ENCODE results near the gene ATAD3C. TPM values are rescaled to one million over a fixed set of nuclear protein-coding genes. Genes with fewer than 3 reads are reported as not detected.
A peak's percentile ranks its signal among the peaks of the same experiment; 100 is the strongest.

The ATAD3C gene
- total RNA-seq, 3 donors from 2014 or later, result 1.9 to 8.5 (median 4.3) TPM

DNA sequence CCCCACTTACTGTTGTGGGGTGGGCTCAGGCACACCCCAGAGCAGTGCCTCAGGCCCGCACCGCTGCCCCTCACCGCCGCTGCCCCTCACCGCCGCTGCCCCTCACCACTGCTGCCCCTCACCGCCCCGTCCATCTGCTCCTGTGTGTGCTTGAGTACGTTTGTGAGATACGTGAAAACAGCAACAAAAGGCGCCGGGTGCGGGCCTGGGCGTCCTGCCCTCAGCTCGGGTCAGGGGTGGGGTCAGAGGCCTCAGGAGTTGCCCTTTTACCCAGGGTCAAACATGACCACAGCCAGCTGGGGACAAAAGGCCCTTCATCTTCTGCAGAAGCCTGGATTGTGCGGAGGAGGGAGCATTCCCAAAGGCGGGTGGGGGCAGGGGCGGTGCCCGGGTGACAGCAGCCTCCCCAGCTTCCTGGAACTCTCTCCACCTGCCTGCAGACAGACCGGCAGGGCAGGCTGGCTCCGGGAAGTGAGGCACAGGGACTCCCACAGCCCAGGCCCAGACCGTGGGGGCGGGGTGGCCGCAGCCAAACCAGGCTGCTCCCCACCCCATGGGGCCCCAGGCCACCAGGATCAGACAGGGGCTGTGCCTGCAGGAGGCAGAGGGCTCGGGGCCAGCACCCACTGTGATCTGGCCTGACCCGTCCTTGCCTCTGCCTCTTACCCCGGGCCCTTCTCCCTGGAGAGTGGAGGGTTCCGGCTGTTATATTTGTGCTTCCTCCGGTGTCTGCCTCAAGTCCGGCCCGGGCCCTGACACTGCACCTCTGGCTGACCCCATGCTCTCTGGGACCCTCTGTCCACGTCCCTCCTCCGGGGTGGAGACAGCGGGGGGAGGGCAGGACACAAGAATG, 16.3 kb upstream of the ATAD3C start:
- H3K27me3 ChIP-seq, result no peaks in the 10 kb centered on the region
- H3K36me3 ChIP-seq, result no peaks in the 10 kb centered on the region
- TF ChIP-seq POLR2AphosphoS5 (IDR thresholded peaks at IDR 0.05), result peak; percentile 69 to 90 (median 83)
- peak; percentile 9 for TF ChIP-seq POLR2A (IDR thresholded peaks at IDR 0.05)
- TF ChIP-seq, protein P1, sequence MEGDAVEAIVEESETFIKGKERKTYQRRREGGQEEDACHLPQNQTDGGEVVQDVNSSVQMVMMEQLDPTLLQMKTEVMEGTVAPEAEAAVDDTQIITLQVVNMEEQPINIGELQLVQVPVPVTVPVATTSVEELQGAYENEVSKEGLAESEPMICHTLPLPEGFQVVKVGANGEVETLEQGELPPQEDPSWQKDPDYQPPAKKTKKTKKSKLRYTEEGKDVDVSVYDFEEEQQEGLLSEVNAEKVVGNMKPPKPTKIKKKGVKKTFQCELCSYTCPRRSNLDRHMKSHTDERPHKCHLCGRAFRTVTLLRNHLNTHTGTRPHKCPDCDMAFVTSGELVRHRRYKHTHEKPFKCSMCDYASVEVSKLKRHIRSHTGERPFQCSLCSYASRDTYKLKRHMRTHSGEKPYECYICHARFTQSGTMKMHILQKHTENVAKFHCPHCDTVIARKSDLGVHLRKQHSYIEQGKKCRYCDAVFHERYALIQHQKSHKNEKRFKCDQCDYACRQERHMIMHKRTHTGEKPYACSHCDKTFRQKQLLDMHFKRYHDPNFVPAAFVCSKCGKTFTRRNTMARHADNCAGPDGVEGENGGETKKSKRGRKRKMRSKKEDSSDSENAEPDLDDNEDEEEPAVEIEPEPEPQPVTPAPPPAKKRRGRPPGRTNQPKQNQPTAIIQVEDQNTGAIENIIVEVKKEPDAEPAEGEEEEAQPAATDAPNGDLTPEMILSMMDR (IDR thresholded peaks at IDR 0.05), result no peak
- H3K4me3 ChIP-seq, result peak overlapping the region in 2 of 3 donors; percentile 63 to 86
- peak overlapping the region; percentile 95 to 99 for H3K27ac ChIP-seq
- intact Hi-C loops (cut with DNase I; ENCODE audit: low total_unique reads), result no loop called here
- DNase-seq (ENCODE audit: low spot score in 2 of 2), result peak; percentile 94
- peaks cover 43 to 68% of the 10 kb centered on the region in 2 donors for H3K4me1 ChIP-seq
- H3K9me3 ChIP-seq, result no peaks in the 10 kb centered on the region

DNA sequence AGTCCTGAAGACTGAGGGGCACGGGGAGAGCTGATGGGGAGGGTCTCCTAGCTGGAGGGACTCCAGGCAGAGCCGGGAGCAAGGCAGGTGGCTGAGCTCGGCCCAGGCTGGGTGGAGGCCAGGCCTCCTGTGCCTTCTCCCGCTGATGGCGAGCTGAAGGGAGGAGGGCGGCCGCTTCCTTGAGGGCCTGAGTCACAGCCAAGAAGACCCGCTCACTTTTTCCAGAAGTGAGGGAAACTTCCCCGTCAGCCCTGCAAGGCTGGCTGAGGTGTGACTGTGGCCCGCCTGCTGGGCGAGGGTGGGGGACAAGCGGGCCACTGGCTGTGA, 15.7 kb upstream of the ATAD3C start:
- Histone ChIP-seq H3K4me3 (peak overlapping the region in 2 of 3 donors; percentile 63 to 86), H3K36me3 (no peaks in the 10 kb centered on the region), H3K9me3 (no peaks in the 10 kb centered on the region), H3K27ac (peak overlapping the region; percentile 95 to 99), H3K27me3 (no peaks in the 10 kb centered on the region), H3K4me1 (peaks cover 43 to 70% of the 10 kb centered on the region in 2 donors)
- intact Hi-C loops (cut with DNase I; ENCODE audit: low total_unique reads), result no loop called here
- TF ChIP-seq POLR2A (IDR thresholded peaks at IDR 0.05) (no peak), POLR2AphosphoS5 (IDR thresholded peaks at IDR 0.05) (peak in 1 of 3 donors; percentile 11)
- TF ChIP-seq, protein P1 (IDR thresholded peaks at IDR 0.05), result no peak
- DNase-seq (ENCODE audit: low spot score in 2 of 2), result peak in 1 of 2 donors; percentile 58

DNA sequence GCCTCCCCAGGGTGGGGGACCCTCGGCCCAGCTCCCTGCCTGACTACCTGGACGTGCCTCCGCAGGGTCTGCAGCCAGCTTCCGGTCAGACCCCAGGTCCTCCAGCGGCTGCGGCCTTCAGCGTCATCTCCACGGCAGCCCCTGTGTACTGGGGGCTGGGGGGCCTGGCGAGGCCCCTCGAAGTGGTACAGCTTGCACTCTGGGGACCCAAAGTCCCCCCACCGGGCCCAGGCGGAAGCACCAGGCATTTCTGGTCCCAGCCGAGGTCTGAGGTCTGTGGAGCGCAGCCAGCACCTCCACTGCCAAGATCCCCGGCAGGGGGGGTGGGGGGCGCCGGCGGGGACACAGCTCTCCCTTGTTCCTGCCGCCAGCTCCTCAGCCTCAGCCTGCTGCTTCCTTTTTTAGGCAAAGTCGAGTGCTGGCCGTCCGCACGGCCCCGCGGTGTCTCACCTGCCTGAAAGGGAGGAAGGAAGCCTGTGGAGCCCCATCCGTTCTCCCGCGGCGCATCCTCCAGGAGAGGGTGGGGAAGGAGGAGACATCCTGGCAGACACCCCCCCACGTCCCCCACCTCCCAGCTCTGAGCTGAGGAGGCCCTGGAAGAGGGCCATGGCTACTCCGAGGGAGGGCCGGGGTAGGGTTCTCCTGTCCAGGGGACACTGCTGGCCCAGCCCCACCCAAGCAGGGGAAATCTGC, 15.2 kb upstream of the ATAD3C start:
- Histone ChIP-seq H3K4me1 (peaks cover 43 to 69% of the 10 kb centered on the region in 2 donors), H3K9me3 (no peaks in the 10 kb centered on the region), H3K36me3 (no peaks in the 10 kb centered on the region), H3K4me3 (peak overlapping the region in 2 of 3 donors; percentile 63 to 86), H3K27me3 (no peaks in the 10 kb centered on the region), H3K27ac (peak overlapping the region; percentile 95 to 99)
- TF ChIP-seq, protein P1 (IDR thresholded peaks at IDR 0.05), result no peak
- TF ChIP-seq POLR2AphosphoS5 (IDR thresholded peaks at IDR 0.05) (no peak), POLR2A (IDR thresholded peaks at IDR 0.05) (no peak)
- peak; percentile 78 to 89 for DNase-seq (ENCODE audit: low spot score in 2 of 2)
- intact Hi-C loops (cut with DNase I; ENCODE audit: low total_unique reads), result no loop called here

DNA sequence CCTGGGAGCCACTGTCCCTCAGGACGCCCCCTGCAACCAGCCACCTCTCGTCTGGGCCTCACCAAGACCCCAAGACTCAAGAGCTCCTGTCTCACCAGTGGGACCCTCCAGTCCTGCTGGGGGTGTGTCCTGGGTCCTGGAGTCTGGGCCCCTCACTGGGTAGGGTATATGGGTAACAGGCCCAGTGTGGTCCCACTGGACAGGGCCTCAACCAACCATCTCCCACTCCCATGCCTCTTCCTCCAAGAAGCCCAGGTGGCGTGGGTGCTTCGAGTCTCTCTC, 14.7 kb upstream of the ATAD3C start:
- no peaks in the 10 kb centered on the region for H3K27me3 ChIP-seq
- DNase-seq (ENCODE audit: low spot score in 2 of 2), result no peak
- H3K4me3 ChIP-seq, result peak overlapping the region; percentile 48 to 86 (median 63)
- TF ChIP-seq, protein P1 (IDR thresholded peaks at IDR 0.05), result no peak
- H3K4me1 ChIP-seq, result peaks cover 43 to 64% of the 10 kb centered on the region in 2 donors
- H3K9me3 ChIP-seq, result no peaks in the 10 kb centered on the region
- H3K27ac ChIP-seq, result peak overlapping the region; percentile 95 to 99
- intact Hi-C loops (cut with DNase I; ENCODE audit: low total_unique reads), result no loop called here
- H3K36me3 ChIP-seq, result no peaks in the 10 kb centered on the region
